ENCODE data around the gene KDM5B. TPM values are rescaled to one million over a fixed set of nuclear protein-coding genes. Genes with fewer than 3 reads are reported as not detected.

The KDM5B gene
- polyA plus RNA-seq, 1 donor from 2014 or later: 88.4 TPM

GRCh38 chr1:202802034-202802433, 6.2 kb downstream of the KDM5B start:
- no peaks in the 10 kb centered on the region for H3K9me2 ChIP-seq (ENCODE audit: insufficient read depth, low read length)
- H3F3A ChIP-seq (ENCODE audit: insufficient read depth, low read length, poor library complexity, severe bottlenecking): no peaks in the 10 kb centered on the region
- TF ChIP-seq REST (IDR thresholded peaks at IDR 0.05; ENCODE audit: borderline replicate concordance): no peak
- TF ChIP-seq EP300 (conservative IDR thresholded peaks at IDR 0.05; ENCODE audit: poor library complexity, severe bottlenecking): no peak
- TF ChIP-seq TAF1 (IDR thresholded peaks at IDR 0.05; ENCODE audit: low read depth): no peak
- TF ChIP-seq CTCF (IDR thresholded peaks at IDR 0.05; ENCODE audit: poor library complexity, severe bottlenecking): no peak
- no peak for TF ChIP-seq EZH2 (IDR thresholded peaks at IDR 0.05; ENCODE audit: borderline replicate concordance, insufficient read depth, low read length, poor library complexity, severe bottlenecking)
- no peak for TF ChIP-seq MXI1 (conservative IDR thresholded peaks at IDR 0.05; ENCODE audit: poor library complexity, severe bottlenecking)
- TF ChIP-seq RAD21 (conservative IDR thresholded peaks at IDR 0.05): no peak
- TF ChIP-seq SMC3 (conservative IDR thresholded peaks at IDR 0.05; ENCODE audit: poor library complexity): no peak
- no peak for TF ChIP-seq POLR2AphosphoS5 (IDR thresholded peaks at IDR 0.05)
- no peak overlapping the region for H3K4me3 ChIP-seq (ENCODE audit: low read length)
- H3K9me3 ChIP-seq (ENCODE audit: low read length): no peaks in the 10 kb centered on the region
- H2AFZ ChIP-seq (ENCODE audit: low read depth, low read length): no peak overlapping the region
- H3K79me2 ChIP-seq (replicated peaks; ENCODE audit: insufficient read depth, low read length): peaks cover 99% of the 10 kb centered on the region
- no peaks in the 10 kb centered on the region for H3K27me3 ChIP-seq (ENCODE audit: insufficient read depth, low read depth, low read length)
- peaks cover 4% of the 10 kb centered on the region for H3K36me3 ChIP-seq (ENCODE audit: insufficient read depth, low read length)
- H3K27ac ChIP-seq (ENCODE audit: low read length): no peak overlapping the region
- H4K20me1 ChIP-seq (ENCODE audit: insufficient read depth): peaks cover 48% of the 10 kb centered on the region
- no peak overlapping the region for H3K9ac ChIP-seq (ENCODE audit: low read length)
- H3K4me2 ChIP-seq (ENCODE audit: low read length): no peak overlapping the region

- Histone ChIP-seq H3K79me2 (replicated peaks; ENCODE audit: insufficient read depth, low read length) (peaks cover 99% of the 10 kb centered on the region), H3K36me3 (ENCODE audit: insufficient read depth, low read length) (peaks cover 4% of the 10 kb centered on the region), H3K9me2 (ENCODE audit: insufficient read depth, low read length) (no peaks in the 10 kb centered on the region), H3K27ac (ENCODE audit: low read length) (no peak overlapping the region), H3K4me2 (ENCODE audit: low read length) (no peak overlapping the region), H3K4me3 (ENCODE audit: low read length) (no peak overlapping the region), H3K9me3 (ENCODE audit: low read length) (no peaks in the 10 kb centered on the region), H3K27me3 (ENCODE audit: insufficient read depth, low read depth, low read length) (no peaks in the 10 kb centered on the region), H3F3A (ENCODE audit: insufficient read depth, low read length, poor library complexity, severe bottlenecking) (no peaks in the 10 kb centered on the region), H3K9ac (ENCODE audit: low read length) (no peak overlapping the region), H2AFZ (ENCODE audit: low read depth, low read length) (no peak overlapping the region), H4K20me1 (ENCODE audit: insufficient read depth) (peaks cover 57% of the 10 kb centered on the region)
- TF ChIP-seq CTCF (IDR thresholded peaks at IDR 0.05; ENCODE audit: poor library complexity, severe bottlenecking) (no peak), MXI1 (conservative IDR thresholded peaks at IDR 0.05; ENCODE audit: poor library complexity, severe bottlenecking) (no peak), EP300 (conservative IDR thresholded peaks at IDR 0.05; ENCODE audit: poor library complexity, severe bottlenecking) (no peak), TAF1 (IDR thresholded peaks at IDR 0.05; ENCODE audit: low read depth) (no peak), REST (IDR thresholded peaks at IDR 0.05; ENCODE audit: borderline replicate concordance) (no peak), SMC3 (conservative IDR thresholded peaks at IDR 0.05; ENCODE audit: poor library complexity) (no peak), RAD21 (conservative IDR thresholded peaks at IDR 0.05) (no peak), EZH2 (IDR thresholded peaks at IDR 0.05; ENCODE audit: borderline replicate concordance, insufficient read depth, low read length, poor library complexity, severe bottlenecking) (no peak), POLR2AphosphoS5 (IDR thresholded peaks at IDR 0.05) (no peak)
Observed at GRCh38 chr1:202801175-202801574, 7.0 kb downstream of the KDM5B start.

All from neural cell (in vitro differentiated cells).